BLaER1 (cell line): ENCODE results near the gene LSM7.
"Not testable (repeated sequence)": the region's sequence is repeated elsewhere in the genome, so short reads cannot be mapped to it uniquely, and the experiment has no call there.

Experiments used
- H3K27ac ChIP-seq: shearing (Covaris generic); formaldehyde crosslinking; 2 replicates; pipeline ENCODE4 v1.8.1; 2022
- H3K27me3 ChIP-seq: shearing (Covaris generic); formaldehyde crosslinking; 2 replicates; pipeline ENCODE4 v1.8.1; 2022
- H3K36me3 ChIP-seq: shearing (Covaris generic); formaldehyde crosslinking; 2 replicates; pipeline ENCODE4 v1.8.1; 2022
- H3K4me1 ChIP-seq: shearing (Covaris generic); formaldehyde crosslinking; 2 replicates; pipeline ENCODE4 v1.8.1; 2022
- H3K4me2 ChIP-seq: shearing (Covaris generic); formaldehyde crosslinking; 2 replicates; pipeline ENCODE4 v1.8.1; 2022
- H3K4me3 ChIP-seq: shearing (Covaris generic); formaldehyde crosslinking; 2 replicates; pipeline ENCODE4 v1.8.1; 2022
- H3K9ac ChIP-seq: shearing (Covaris generic); formaldehyde crosslinking; 2 replicates; pipeline ENCODE4 v1.8.1; 2022
- H3K9me3 ChIP-seq: shearing (Covaris generic); formaldehyde crosslinking; 2 replicates; pipeline ENCODE4 v1.8.1; 2022
- H4K20me1 ChIP-seq: shearing (Covaris generic); formaldehyde crosslinking; 2 replicates; pipeline ENCODE4 v1.8.1; 2022
- Cebpa-rat ChIP-seq: shearing (Covaris generic); IDR thresholded peaks from 2 replicates; pipeline ENCODE4 v1.8.1; 2022

Gene LSM7

GRCh38 chr19:2355168-2356035, 27.0 kb upstream of the LSM7 start:
- TF ChIP-seq Cebpa-rat, result no peak
- peaks cover 45% of the 10 kb centered on the region for H4K20me1 ChIP-seq
- H3K27me3 ChIP-seq, result peaks cover 22% of the 10 kb centered on the region
- no peaks in the 10 kb centered on the region for H3K9me3 ChIP-seq
- H3K36me3 ChIP-seq, result peaks cover 51% of the 10 kb centered on the region
- no peak overlapping the region for H3K4me3 ChIP-seq
- H3K27ac ChIP-seq, result no peak overlapping the region
- 0 out of 2 replicates have a peak overlapping the region, but pooled peaks have one; percentile 31 for H3K9ac ChIP-seq
- H3K4me1 ChIP-seq, result peaks cover 19% of the 10 kb centered on the region
- H3K4me2 ChIP-seq, result peak overlapping the region; percentile 64

DNA sequence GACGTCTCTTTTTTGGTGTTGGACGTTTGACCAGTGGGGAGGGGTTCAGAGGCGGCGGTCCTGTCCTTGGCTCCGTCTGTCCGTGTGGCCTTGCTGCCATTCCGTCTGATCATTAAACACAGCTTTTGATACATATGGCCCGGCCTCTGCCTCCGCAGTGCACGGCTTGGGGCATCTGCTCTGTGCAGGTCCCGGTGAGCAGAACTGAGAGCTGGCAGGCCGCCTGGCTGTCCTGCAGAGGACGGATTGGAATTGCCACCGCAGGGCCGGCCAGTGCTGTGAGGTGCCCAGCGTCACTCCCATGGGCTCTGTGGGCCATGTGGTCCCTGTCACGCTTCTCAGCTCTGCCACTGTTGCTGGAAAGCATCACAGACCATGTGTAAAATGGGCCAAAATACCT, 26.3 kb upstream of the LSM7 start:
- peaks cover 16% of the 10 kb centered on the region for H3K27me3 ChIP-seq
- H3K4me1 ChIP-seq, result peaks cover 19% of the 10 kb centered on the region
- no peaks in the 10 kb centered on the region for H3K9me3 ChIP-seq
- TF ChIP-seq Cebpa-rat, result no peak
- peaks cover 45% of the 10 kb centered on the region for H4K20me1 ChIP-seq
- no peak overlapping the region for H3K27ac ChIP-seq
- peaks cover 58% of the 10 kb centered on the region for H3K36me3 ChIP-seq
- no peak overlapping the region for H3K4me3 ChIP-seq
- no peak overlapping the region for H3K4me2 ChIP-seq
- H3K9ac ChIP-seq, result no peak overlapping the region

GRCh38 chr19:2353887-2354592, 25.7 kb upstream of the LSM7 start:
- no peak for TF ChIP-seq Cebpa-rat
- no peak overlapping the region for H3K4me2 ChIP-seq

DNA sequence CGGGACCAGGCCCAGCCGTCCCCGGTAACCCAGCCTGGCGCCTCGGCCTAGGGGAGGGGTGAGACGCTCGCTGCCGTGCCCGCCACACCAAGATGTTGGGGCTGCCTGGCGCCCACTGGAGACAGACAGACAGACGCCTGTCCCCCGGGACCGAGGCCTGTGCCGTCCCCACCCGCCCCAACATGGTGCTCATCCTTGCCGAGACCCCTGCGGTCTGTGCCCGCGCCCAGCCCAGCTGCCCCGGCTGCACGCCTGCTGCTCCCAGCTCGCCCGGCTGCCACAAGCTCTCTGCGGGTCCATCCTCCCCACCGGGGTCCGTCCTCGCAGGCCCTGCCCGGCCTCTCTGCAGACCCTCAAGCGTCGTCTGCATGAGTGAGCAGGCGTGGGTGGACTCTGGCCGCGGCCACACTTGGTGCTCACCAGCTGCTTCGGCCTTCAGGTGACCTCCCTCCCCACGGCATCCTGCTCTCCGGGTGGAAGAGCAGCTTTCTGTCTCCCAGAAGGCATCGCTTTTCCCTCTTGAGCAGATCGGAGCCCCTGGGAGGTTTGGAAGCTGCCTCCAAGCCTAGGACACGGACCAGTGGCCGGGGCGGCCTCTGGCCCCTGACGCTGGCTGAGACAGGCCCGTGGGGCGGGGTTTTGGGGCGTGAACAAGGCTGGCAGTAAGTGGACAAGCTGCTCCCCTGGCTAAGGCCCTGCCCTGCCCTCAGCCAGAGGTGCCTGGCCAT, 24.9 kb upstream of the LSM7 start:
- Histone ChIP-seq H3K9ac (no peak overlapping the region), H3K36me3 (peaks cover 68% of the 10 kb centered on the region)
- no peak for TF ChIP-seq Cebpa-rat

More at GRCh38 chr19:2353887-2354592, 25.7 kb upstream of the LSM7 start:
- peaks cover 10% of the 10 kb centered on the region for H3K27me3 ChIP-seq
- peaks cover 45% of the 10 kb centered on the region for H4K20me1 ChIP-seq
- H3K4me3 ChIP-seq, result no peak overlapping the region
- H3K4me1 ChIP-seq, result peaks cover 19% of the 10 kb centered on the region
- no peak overlapping the region for H3K27ac ChIP-seq
- H3K9me3 ChIP-seq, result no peaks in the 10 kb centered on the region
- H3K9ac ChIP-seq, result no peak overlapping the region
- H3K36me3 ChIP-seq, result peaks cover 61% of the 10 kb centered on the region

GRCh38 chr19:2352121-2352520, 23.7 kb upstream of the LSM7 start:
- H3K36me3 ChIP-seq, result peaks cover 68% of the 10 kb centered on the region
- H3K4me1 ChIP-seq, result peaks cover 19% of the 10 kb centered on the region
- no peak overlapping the region for H3K27ac ChIP-seq
- no peak overlapping the region for H3K9ac ChIP-seq
- peaks cover 45% of the 10 kb centered on the region for H4K20me1 ChIP-seq
- no peaks in the 10 kb centered on the region for H3K27me3 ChIP-seq
- no peaks in the 10 kb centered on the region for H3K9me3 ChIP-seq
- no peak for TF ChIP-seq Cebpa-rat
- H3K4me2 ChIP-seq, result no peak overlapping the region
- no peak overlapping the region for H3K4me3 ChIP-seq

More for the DNA sequence above, 24.9 kb upstream of the LSM7 start:
- Histone ChIP-seq H3K4me3 (no peak overlapping the region), H4K20me1 (peaks cover 45% of the 10 kb centered on the region), H3K9me3 (no peaks in the 10 kb centered on the region), H3K27me3 (peaks cover 3% of the 10 kb centered on the region; the same call in 1 of the 2 replicates), H3K4me2 (no peak overlapping the region), H3K27ac (no peak overlapping the region), H3K4me1 (peaks cover 19% of the 10 kb centered on the region)

DNA sequence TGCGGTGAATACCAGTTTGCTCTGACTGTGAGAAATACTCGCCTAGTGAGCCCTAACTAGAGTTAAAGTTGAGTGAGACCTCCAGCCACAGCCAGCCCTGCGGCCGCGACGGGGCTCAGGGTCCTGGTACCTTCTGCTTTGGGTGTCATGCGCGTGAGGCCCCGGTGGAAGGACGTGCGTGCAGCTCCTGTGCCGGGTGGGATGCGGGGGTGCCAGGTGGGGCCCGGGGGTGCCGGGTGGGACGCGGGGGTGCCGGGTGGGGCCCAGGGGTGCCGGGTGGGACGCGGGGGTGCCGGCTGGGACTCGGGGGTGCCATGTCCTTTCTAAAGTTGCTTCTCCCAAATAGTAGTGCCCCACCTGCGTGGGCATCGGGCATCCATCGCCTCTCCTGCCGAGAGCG, 23.2 kb upstream of the LSM7 start:
- peaks cover 19% of the 10 kb centered on the region for H3K4me1 ChIP-seq
- no peak overlapping the region for H3K9ac ChIP-seq
- no peak overlapping the region for H3K4me2 ChIP-seq
- H3K9me3 ChIP-seq, result no peaks in the 10 kb centered on the region
- peaks cover 73% of the 10 kb centered on the region for H3K36me3 ChIP-seq
- H4K20me1 ChIP-seq, result peaks cover 45% of the 10 kb centered on the region
- no peak overlapping the region for H3K27ac ChIP-seq
- no peaks in the 10 kb centered on the region for H3K27me3 ChIP-seq
- no peak overlapping the region for H3K4me3 ChIP-seq
- TF ChIP-seq Cebpa-rat, result no peak

GRCh38 chr19:2350656-2351055, 22.3 kb upstream of the LSM7 start:
- H3K36me3 ChIP-seq, result peaks cover 80% of the 10 kb centered on the region

GRCh38 chr19:2349818-2350217, 21.4 kb upstream of the LSM7 start:
- Histone ChIP-seq H3K4me1 (peaks cover 17% of the 10 kb centered on the region), H3K36me3 (peaks cover 82% of the 10 kb centered on the region), H4K20me1 (peaks cover 28% of the 10 kb centered on the region)
- H3K9me3 ChIP-seq, H3K4me3 ChIP-seq, H3K4me2 ChIP-seq, H3K27ac ChIP-seq, H3K9ac ChIP-seq, H3K27me3 ChIP-seq: not testable (repeated sequence)

More at GRCh38 chr19:2350656-2351055, 22.3 kb upstream of the LSM7 start:
- Histone ChIP-seq H3K27ac (no peak overlapping the region), H3K27me3 (no peaks in the 10 kb centered on the region), H3K4me2 (no peak overlapping the region), H3K4me1 (peaks cover 17% of the 10 kb centered on the region), H3K4me3 (no peak overlapping the region), H4K20me1 (peaks cover 36% of the 10 kb centered on the region), H3K9ac (no peak overlapping the region), H3K9me3 (no peaks in the 10 kb centered on the region)
- no peak for TF ChIP-seq Cebpa-rat

GRCh38 chr19:2345794-2346663, 17.6 kb upstream of the LSM7 start:
- Histone ChIP-seq H4K20me1 (peaks cover 4% of the 10 kb centered on the region), H3K9me3 (no peaks in the 10 kb centered on the region), H3K4me3 (no peak overlapping the region), H3K27ac (peak overlapping the region; percentile 41; the same call in 1 of the 2 replicates), H3K4me1 (peaks cover 39% of the 10 kb centered on the region), H3K4me2 (peak overlapping the region; percentile 37), H3K27me3 (no peaks in the 10 kb centered on the region), H3K36me3 (peaks cover 80% of the 10 kb centered on the region), H3K9ac (no peak overlapping the region)
- TF ChIP-seq Cebpa-rat, result no peak
